GM10847 (cell line): ENCODE data around the gene AATK.

ENCODE experiments used
- POLR2A ChIP-seq: IDR thresholded peaks from 2 replicates; pipeline ENCODE4 v1.6.1; 2011; ENCODE audit not compliant: insufficient read length; ENCODE audit errors: extremely low read depth

Gene AATK

GRCh38 chr17:81154961-81155360 lies 11.1 kb downstream of the AATK start:
- no peak for TF ChIP-seq POLR2A

GRCh38 chr17:81153340-81153803 lies 12.6 kb downstream of the AATK start:
- TF ChIP-seq POLR2A, result no peak

GRCh38 chr17:81152288-81152828 lies 13.7 kb downstream of the AATK start:
- no peak for TF ChIP-seq POLR2A

- no peak for TF ChIP-seq POLR2A
Observed at GRCh38 chr17:81151278-81151677, 14.7 kb downstream of the AATK start.

GRCh38 chr17:81150377-81151077 lies 15.5 kb downstream of the AATK start:
- no peak for TF ChIP-seq POLR2A

GRCh38 chr17:81148986-81149533 lies 17.0 kb downstream of the AATK start:
- no peak for TF ChIP-seq POLR2A

GRCh38 chr17:81148571-81148970 lies 17.4 kb downstream of the AATK start:
- no peak for TF ChIP-seq POLR2A

- no peak for TF ChIP-seq POLR2A
Observed at GRCh38 chr17:81147701-81148100, 18.3 kb downstream of the AATK start.

GRCh38 chr17:81144423-81144781 lies 21.6 kb downstream of the AATK start:
- TF ChIP-seq POLR2A, result no peak

GRCh38 chr17:81143717-81144422 lies 22.2 kb downstream of the AATK start:
- TF ChIP-seq POLR2A, result no peak

GRCh38 chr17:81143200-81143527 lies 22.9 kb downstream of the AATK start:
- TF ChIP-seq POLR2A, result no peak

GRCh38 chr17:81142301-81143199 lies 23.5 kb downstream of the AATK start:
- TF ChIP-seq POLR2A, result no peak

GRCh38 chr17:81140695-81141094 lies 25.3 kb downstream of the AATK start:
- TF ChIP-seq POLR2A, result no peak

GRCh38 chr17:81140018-81140417 lies 26.0 kb downstream of the AATK start:
- no peak for TF ChIP-seq POLR2A

GRCh38 chr17:81139428-81139827 lies 26.6 kb downstream of the AATK start:
- TF ChIP-seq POLR2A, result no peak
